ENCODE measurements around the gene PARD3.
"Not testable (repeated sequence)": the region's sequence is repeated elsewhere in the genome, so short reads cannot be mapped to it uniquely, and the experiment has no call there.

Gene PARD3

DNA sequence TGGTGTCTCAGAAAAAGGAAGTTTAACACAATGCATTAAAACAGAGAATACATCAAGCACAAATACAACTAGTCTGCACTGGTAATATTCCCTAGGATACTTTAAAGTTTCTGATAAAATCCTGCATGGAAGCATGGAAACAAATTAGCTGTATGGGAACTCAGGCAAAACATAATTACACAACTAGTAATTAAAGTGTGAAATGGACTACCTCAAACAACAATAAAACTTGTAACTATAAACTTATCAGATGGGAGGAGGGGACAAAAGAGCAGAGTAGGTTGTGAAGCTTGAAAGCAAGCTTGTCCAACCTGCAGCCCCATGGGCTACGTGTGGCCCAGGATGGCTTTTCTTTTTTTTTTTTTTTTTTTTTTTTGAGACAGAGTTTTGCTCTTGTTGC, 98.9 kb downstream of the PARD3 start:
- no peak for DNase-seq (ENCODE audit: low read depth in 3 of 3)

DNA sequence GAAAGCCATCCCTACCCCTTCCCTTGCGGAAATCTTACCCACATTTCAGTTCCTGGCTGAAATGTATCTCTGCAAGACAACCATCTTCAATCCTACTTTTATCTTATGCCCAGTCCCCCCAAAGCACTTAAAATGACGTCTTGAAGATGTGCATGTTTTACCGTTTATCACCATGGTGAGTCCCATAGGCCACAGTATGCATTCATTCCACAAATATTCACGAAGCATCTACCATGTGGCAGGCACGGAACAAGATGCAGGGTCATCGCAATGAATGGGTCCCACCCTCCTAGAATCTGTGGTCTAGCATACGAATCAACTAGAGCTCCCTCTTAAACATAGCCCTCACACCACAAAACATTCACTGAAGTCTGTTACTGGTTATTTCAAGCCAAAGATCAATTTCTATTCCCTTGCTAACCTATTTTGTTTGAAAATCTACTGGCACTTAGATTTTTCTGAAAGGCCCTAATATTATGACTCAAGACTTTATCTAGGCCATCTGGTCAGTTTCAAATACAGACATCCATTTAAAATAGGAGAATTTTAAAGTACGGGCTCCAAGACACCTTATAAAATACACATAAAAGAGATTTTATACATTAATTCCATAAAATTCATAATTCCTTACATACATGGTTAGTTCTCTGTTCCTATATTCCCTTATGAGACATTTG, 99.4 kb downstream of the PARD3 start:
- no peak for DNase-seq (ENCODE audit: low read depth in 3 of 3)

DNA sequence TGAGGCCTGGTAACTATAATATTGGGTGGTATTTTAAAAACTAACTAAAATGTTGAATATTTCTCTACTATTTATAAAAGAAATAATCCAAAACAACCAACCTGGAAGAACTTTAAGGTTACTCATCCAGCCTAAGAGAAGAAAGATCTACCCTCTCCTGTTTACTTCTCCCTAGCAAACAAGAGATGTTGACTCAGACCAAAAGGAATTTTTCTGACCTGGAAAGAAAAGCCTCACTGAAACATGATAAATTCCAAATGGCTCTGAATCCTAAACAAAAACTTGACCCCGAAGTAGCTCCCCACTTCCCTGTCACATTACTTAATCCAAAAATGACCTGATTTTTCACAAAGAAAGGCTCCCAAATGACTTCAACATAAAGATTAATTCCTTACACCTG, 101.2 kb downstream of the PARD3 start:
- no peak for DNase-seq (ENCODE audit: low read depth in 3 of 3)

DNA sequence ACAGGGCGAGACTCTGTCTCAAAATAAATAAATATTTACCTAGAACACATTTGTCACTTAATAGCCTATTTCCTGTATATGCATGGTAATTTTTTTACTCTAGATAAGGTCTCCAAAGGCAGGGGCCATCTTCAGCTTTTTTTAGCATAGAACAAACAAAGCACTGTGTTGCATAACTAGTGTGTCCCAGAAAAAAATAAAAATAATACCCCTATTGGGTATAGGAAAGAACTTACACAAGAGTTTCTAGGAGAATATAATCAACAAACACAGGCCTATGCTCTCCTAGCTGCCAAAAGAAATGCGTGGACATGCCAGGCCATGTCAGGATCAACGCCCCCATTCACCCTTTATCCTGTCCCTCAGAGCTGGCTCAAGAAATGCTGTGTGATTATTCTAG, 103.6 kb downstream of the PARD3 start:
- no peak for DNase-seq (ENCODE audit: low read depth in 3 of 3)

DNA sequence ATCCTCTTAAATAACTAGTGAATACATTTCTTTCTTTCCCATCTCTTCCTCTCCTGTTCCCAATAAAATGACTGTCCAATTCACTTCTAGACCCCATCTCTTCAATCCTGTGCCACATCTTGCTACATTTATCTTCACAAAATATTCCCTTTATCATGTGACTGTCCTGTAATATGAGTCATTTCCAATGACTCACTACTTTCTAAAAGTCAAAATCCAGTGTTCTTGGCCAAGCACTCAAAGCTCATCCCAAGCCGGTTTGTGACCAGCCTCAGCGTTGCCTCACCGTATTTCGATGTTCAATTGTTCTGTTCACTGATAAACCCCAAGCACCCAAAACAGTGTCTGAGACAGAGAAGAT, 104.7 kb downstream of the PARD3 start:
- DNase-seq (ENCODE audit: low read depth in 3 of 3) = no peak

DNA sequence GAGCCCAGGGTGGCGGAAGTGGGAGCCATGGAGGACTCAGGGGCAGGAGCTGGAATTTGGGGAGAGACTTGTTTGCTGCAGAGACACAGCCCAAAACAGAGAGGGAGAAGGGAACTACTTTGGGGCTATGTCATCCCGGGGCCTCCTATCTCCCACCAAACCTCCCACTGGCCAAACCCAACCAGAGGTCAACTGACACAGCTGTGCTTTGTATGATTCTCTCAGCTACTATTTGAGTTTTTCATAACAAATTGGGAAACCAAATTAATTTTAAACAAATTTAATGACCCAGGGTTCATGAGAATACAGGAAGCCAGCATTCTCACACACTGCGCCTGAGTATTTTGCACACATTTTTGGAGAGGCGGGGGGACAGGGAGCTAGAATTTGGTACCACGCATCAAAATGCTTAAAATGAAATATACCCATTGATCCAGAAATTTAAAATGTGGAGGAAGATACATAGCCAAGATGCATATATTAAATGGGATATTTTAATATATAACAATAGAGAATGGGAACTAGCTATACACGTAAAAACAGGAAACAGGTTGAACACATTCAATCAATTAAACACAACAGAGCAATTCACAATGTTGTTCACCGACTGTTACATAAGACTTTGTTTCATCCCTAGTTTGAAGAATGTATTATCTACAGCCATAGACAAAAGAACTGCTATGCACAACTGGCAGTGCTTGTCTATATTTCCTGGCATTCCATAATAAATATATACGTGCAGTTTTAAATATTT, 105.3 kb downstream of the PARD3 start:
- DNase-seq (ENCODE audit: low read depth in 3 of 3) = no peak

DNA sequence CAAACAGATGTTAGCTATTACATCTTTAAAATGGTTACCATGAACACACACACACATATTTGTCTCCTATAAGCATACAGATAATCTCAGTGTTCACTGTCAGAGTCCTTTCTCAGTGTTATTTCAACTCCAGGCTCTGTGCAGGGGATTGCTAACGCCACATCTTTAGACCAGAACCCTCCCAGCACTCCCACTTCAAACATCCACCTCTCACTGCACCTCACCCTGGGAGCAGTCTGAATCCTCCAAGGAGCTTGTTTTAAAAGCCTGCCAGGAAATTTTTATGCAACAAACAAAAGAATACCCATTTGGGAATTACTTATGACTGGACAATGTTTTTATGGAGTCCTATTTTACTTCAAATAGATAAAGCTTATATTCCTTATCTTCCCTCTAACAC, 107.4 kb downstream of the PARD3 start:
- DNase-seq (ENCODE audit: low read depth in 3 of 3) = no peak

DNA sequence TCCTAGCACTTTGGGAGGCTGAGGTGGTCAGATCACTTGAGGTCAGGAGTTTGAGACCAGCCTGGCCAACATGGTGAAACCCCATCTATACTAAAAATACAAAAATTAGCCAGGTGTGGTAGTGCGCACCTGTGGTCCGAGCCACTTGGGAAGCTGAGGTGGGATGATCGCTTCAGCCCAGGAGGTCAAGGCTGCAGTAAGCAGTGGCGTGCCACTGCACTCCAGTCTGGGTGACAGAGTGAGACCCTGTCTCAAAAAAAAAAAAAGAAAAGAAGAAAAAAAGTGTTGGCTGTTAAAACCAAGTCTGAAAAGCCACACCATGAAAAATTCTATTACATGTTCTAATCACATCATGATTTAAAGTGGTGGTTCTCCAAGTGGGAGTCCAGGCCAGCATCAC, 108.1 kb downstream of the PARD3 start:
- not testable (repeated sequence) for DNase-seq (ENCODE audit: low read depth in 3 of 3)

DNA sequence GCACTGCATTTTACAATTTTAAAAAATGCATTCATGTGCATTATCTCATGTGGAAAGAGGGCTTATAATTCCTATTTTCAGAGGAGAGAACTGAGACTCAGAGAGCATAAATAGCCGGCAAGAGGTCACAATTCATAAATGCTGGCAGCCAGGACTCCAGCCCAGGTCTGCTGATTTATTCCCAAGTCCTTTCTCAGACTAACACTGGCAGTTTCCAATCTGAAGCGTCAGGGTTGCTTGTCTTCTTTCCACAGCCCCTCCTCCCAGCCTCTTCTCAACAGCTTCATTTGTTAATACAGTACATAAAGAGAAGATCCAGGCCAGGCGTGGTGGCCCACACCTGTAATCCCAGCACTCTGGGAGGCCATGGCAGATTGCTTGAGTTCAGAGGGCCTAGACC, 108.9 kb downstream of the PARD3 start:
- DNase-seq (ENCODE audit: low read depth in 3 of 3) = no peak

DNA sequence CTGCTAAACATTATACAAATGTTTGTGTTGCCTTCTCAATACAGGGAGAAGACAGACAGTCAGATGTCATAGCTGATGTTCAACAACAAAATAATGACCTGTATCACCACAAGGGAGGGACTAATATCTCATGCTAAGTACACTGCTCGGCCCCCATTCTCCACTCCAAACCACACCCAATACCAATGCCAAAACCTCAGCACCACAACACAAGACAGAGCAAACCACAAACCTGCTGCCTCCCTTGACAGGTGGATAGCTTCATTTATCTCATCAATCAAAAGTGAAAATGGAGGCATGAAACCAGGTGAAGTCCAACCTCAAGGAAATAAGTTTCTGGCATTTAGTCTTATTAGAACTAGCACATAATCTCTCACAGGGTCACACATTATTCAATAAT, 109.5 kb downstream of the PARD3 start:
- DNase-seq (ENCODE audit: low read depth in 3 of 3) = no peak

DNA sequence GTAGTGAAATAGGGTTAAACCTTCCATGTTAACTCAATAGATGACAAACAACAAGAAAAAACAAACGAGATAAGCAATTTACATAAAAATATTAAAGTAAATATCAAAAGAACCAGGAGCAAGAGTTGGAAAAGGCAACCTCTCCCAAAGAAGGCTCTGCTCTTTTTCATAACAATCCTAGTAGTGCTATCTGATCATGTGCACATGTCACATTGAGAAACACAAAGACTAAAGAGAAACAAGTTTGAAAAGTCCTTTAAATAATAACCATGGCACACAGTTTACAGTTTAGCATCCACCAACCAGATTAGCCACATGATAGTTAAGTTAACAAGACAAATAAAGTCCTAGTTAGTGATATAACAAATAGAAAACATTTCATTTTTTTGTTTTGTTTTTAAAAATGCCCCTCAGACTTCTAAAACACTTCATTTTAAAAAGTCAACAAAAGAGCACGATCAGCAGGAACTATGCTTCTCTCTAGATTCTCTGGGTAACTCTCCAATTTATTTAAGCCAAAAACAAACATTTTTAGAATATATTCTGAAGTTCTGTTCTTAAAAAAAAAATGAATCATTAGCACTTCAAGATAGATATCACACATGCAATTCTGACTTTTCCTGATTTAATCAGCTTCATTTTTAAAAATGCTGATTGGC, 110.4 kb downstream of the PARD3 start:
- DNase-seq (ENCODE audit: low read depth in 3 of 3) = no peak

DNA sequence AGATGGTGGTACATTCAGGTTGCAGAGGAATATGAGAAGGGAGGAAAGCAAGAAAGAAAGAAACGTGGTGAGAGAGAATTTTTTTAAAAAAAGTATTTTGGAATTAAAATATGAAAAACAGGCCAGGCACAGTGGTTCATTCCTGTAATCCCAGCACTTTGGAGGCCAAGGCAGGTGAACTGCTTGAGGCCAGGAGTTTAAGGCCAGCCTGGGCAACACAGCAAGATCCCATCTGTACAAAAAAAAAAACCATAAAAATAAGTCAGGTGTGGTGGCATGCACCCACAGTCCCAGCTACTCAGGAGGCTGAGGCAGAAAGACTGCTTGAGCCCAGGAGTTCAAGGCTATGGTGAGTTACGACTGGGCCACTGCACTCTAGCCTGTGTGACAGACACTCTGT, 112.1 kb downstream of the PARD3 start:
- DNase-seq (ENCODE audit: low read depth in 3 of 3) = no peak

DNA sequence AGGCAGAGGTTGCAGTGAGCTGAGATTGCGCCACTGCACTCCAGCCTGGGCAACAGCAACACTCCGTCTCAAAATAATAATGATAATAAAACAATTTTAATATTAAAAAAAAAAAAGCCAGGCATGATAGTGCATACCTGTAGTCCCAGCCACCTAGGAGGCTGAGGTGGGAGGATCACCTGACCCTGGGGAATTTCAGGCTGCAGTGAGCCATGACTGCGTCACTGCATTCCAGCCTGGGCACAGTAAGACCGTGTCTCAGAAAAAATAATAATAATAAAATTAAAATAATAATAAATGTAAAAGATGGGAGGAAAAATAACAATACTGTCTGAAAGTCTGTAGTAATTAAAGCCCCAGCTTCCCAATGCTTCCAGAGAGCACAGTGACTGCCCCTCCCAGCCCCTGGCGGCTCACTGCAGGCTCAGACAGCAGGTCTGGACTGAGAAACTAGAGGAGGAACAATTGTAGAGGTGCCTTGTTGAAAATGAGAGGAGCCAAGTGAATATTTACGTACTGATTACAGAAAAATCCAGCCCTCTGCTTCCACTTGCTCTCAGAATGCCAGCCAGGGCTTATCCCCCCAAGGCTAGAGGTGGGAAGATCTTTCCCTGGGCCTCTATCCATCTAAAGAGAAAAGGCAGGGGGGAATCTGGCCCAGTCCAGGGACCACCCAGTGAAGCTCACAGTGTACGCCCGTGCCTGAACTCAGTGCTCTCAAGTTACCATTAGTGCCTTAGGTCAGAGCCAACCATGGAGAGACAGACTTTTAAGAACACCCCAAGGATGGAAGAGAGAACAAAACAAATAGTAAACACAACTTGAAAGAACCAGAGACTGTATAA, 112.8 kb downstream of the PARD3 start:
- no peak for DNase-seq (ENCODE audit: low read depth in 3 of 3)

DNA sequence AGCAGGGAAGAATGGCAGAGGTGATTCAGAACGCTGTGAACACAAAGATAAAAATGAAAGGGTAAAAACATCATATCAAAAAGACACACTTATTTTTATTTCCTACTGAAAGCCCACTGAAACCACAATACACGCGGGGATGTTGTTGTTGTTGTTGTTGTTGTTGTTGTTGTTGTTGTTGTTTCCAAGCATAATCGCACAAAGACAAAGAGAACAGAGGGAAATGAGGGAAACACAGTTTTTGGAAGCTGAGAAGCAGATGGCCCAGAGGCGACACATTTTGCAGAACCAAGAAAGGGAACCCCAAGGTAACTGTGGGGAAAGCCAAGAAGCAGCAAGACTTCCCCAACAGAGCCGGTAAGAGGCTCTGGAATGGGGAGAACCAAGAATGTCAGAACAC, 113.9 kb downstream of the PARD3 start:
- no peak for DNase-seq (ENCODE audit: low read depth in 3 of 3)

DNA sequence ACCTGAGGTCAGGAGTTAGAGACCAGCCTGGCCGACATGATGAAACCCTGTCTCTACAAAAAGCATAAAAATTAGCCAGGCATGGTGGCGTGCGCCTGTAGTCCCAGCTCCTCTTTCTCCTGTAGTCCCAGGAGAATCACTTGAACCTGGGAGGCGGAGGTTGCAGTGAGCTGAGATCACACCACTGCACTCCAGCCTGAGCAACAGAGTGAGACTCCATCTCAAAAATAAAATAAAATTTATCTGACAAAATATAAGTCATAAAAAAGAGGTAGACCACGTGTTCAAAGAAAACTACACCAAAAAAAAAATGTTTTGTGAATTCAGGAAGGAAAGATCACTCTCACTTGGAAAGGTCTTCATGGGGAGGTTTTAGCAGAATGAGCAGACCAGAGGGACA, 114.3 kb downstream of the PARD3 start:
- not testable (repeated sequence) for DNase-seq (ENCODE audit: low read depth in 3 of 3)

DNA sequence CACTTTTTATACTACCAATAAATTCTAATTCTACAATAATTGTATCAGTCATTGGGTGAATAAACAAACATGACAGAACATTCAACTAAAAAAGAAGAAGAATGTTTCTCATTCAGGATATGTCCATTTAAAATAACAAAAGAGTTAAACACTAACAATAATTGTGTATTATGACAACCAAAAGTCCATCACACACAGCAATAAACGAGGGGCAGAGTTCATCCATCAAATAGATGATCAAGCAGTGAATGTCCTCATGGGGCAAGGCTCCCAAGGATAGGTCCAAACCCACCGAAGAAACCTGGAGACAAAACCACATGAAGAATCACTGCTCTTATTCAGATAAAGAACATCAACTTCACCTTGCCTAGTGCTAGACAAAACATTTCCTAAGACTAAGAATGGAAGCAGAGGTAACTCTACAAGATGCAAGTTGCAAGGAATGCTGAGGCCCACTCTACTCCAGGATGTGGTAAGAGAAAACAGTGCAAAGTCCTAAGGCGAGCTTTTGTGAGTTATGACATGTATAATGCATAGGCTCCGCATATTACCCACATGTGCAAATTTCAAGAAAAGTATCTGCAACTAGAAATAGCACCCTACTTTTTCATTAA, 115.1 kb downstream of the PARD3 start:
- no peak for DNase-seq (ENCODE audit: low read depth in 3 of 3)

DNA sequence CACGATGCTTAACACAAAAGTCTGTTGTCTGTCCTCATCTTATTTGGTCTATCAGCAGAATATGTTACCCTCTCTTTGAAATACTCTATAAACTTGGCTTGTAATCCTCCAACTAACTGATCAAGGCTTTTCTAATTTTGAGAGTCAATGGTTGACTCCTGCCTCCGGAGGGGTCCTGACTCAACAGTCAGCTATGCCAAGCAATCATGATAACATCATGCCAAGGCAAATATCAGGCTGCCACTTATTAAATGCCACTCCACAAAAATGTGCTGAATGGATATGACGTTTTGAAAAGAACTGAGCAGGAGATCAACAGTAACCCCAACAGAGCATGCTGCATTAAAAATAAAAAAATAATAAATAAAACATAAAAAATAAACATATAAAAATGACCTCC, 116.1 kb downstream of the PARD3 start:
- DNase-seq (ENCODE audit: low read depth in 3 of 3) = no peak

DNA sequence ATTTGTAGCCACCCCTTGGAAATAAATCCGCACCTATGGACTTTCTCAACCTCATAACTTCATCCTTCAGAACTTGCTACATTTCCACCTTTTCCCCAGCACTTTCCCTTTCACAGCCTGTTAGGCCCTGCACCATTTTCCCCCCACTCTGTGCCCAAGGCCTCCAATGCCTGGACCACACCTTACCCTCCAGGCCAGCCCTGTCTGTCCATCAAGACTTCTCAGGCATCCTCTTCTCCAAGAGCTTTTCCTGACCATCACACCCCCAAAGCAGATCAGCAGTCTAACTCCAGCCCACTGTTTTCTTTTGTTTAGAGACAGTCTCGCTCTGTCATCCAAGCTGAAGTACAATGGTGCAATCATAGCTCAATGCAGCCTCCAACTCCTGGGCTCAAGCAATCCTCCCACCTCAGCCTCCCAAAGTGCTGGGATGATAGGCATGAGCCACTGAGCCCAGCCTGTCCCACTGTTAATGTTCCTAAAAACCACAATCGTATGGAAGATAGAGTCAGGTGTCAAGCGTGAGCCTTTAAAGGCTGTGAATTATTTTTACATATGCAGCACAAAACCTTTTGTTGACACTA, 116.8 kb downstream of the PARD3 start:
- DNase-seq (ENCODE audit: low read depth in 3 of 3) = no peak

DNA sequence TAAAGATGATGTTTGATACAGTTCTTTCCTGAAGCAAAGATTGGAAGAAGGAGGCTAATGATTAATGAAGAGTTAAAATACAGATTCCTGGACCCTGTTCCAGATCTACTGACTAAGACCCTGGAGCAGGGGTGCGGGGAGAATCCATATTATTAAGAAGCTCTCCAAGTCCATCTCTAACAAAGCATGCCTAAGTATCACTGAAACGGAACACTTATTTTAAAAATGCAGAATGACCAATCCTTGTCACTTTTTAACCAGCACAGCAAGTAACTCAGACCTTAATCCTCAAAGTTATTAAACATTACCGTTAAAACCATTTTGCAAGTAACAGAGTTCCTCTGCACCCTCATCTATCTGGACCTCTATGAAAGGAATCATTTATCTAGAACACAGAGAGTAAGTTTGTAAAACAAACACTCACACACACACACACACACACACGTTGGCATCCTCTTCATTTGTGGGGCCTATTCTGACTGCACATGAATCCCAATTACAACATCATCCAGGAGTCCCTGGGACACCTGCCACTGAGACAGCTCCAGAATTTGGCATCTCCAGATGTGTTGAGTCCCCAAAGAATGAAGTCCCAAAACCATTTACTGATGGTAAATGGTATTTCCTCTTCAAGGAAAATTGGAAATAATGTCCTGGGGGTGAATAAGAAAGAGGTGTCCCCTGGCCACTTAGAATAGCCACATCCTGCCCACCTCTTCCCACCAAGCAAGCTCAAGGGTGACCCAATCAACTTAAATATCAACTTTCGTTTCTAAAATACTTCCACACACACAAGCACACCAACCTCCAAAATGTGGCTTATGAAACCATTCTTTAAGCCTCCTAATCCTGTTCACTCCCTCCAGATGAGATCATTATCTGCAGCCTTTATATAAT, 117.5 kb downstream of the PARD3 start:
- DNase-seq (ENCODE audit: low read depth in 3 of 3) = no peak

DNA sequence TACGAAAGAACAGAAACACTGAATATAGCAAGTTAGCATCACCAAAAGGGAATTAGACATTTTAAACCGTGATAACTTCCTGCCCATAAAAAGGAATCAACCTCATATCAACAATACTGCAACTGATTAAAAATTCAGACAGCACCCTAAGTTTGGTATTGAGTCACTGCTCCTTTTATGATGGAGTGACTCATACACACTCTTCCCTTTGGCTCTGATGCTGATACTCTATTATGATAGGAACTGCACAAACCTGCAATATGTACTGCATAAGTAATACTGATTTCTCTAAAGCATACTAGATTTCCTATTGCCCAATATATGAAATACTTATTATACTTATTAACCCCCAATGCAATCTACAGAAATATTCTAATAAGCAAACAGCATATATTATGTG, 118.7 kb downstream of the PARD3 start:
- DNase-seq (ENCODE audit: low read depth in 3 of 3) = no peak

All from stimulated activated CD4-positive, alpha-beta T cell treated with anti-CD3 and anti-CD28 coated beads, TNF-alpha, amount 100 ng/mL, for 4 hours (primary cell).